GM21360 (cell line): ENCODE results near the gene FBXW10B.
"Not testable (repeated sequence)": the region's sequence is repeated elsewhere in the genome, so short reads cannot be mapped to it uniquely, and the experiment has no call there.

Experiments
- ATAC-seq: cut with Tn5 transposase; IDR thresholded peaks from one replicate; pipeline ENCODE4 v1.9.1; 2021; ENCODE audit warnings: mild to moderate bottlenecking, moderate library complexity; ENCODE audit not compliant: unreplicated experiment

Gene FBXW10B, protein sequence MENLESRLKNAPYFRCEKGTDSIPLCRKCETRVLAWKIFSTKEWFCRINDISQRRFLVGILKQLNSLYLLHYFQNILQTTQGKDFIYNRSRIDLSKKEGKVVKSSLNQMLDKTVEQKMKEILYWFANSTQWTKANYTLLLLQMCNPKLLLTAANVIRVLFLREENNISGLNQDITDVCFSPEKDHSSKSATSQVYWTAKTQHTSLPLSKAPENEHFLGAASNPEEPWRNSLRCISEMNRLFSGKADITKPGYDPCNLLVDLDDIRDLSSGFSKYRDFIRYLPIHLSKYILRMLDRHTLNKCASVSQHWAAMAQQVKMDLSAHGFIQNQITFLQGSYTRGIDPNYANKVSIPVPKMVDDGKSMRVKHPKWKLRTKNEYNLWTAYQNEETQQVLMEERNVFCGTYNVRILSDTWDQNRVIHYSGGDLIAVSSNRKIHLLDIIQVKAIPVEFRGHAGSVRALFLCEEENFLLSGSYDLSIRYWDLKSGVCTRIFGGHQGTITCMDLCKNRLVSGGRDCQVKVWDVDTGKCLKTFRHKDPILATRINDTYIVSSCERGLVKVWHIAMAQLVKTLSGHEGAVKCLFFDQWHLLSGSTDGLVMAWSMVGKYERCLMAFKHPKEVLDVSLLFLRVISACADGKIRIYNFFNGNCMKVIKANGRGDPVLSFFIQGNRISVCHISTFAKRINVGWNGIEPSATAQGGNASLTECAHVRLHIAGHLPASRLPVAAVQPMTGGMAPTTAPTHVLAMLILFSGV

DNA sequence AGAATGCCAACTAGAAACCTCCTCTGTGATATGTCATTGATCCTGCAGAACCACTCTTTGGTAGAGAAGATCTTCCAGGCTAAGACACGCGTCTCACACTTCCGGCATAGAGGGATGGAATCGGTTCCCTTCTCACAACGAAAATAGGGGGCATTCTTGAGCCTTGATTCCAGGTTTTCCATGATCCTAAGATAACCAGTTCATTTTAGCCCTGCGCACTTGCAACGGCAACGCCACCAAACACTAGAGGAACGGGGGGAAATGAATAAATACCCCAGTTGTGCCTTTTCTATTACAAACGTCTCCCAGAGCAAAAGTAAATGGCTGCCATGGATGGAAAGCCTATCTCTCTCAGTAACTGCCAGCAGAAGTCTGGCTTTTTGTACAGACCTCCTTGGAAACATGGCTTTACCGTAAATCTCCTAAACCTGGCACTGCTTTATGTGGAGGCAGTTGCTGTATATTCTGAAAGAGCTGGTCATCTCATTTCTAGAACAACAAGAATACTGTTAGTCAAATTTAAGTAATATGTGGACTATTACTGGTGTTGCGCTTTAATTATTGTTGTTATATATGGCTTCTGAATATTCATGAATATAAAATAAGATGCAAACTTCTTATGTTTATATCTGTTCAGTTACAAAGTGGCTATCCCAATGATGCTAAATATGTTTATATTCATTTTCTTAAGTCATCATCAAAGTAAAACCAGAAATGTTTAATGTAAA lies at the start of gene FBXW10B:
TSS of gene FBXW10B (minus strand) at position 374 of the 728 bp plus-strand sequence. CDS start at position 182, 192 bp downstream.
- ATAC-seq = not testable (repeated sequence)

- no peak for ATAC-seq
Observed at GRCh38 chr17:15663691-15664090, 44.2 kb upstream of the FBXW10B start.

DNA sequence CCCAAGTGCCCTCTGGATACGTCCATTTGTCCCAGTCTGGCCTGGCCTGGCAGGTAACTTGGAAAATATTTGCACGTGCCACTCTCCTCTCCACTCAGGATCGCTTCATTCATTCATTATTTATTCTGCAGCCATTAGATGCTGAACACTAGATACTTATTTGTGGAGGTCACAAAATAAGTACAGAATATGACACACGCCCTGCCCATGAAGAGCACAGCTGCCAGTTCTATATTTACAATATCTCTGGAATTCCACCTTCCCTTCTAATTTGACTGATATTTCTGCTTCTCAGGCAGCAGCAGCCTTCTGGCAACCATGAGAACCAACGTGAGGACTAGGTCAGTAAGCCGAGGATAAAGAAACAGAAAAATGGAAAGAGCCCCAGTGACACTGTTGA lies 43.7 kb upstream of the FBXW10B start:
- ATAC-seq = no peak

DNA sequence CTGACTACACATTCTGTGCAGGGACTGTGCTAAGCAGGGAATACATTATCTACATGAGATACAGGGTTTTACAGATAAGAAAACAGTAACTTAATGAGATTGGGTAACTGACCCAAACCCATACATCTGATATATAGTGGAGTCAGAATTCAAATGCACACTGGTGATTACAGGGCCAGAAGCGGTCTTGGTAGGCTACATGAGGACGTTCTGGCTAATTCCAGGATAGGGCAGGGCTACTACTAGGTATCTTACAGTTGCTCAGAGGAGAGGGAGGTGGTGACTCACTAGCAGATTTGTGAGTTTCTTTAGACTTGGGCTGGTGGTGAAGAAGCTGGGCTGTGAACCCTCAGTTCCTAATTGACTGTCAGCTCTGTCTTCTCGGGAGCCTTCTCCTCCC lies 43.2 kb upstream of the FBXW10B start:
- no peak for ATAC-seq

- no peak for ATAC-seq
Observed at GRCh38 chr17:15660077-15660476, 40.6 kb upstream of the FBXW10B start.

GRCh38 chr17:15659663-15660062 lies 40.2 kb upstream of the FBXW10B start:
- ATAC-seq = no peak

- ATAC-seq = no peak
Observed at GRCh38 chr17:15659236-15659635, 39.7 kb upstream of the FBXW10B start.

DNA sequence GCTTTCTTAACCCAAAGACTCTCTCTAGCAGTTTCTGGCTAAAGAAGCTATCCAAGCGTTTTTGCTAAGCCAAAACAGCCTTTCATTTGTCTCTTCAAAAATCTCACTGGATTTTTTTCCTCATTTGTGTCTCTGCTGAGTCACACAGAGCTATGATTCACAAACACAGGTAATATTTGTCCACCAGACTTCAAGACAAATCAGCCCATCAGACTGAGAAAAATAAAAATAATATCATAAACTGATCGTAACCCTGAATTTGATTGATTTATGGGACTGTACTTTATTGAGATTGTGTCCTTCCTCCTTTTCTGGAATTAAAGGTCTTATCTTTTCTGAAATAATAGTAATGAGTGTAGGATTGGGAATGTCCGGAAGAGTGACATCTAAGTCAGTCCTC lies 38.8 kb upstream of the FBXW10B start:
- ATAC-seq = no peak

DNA sequence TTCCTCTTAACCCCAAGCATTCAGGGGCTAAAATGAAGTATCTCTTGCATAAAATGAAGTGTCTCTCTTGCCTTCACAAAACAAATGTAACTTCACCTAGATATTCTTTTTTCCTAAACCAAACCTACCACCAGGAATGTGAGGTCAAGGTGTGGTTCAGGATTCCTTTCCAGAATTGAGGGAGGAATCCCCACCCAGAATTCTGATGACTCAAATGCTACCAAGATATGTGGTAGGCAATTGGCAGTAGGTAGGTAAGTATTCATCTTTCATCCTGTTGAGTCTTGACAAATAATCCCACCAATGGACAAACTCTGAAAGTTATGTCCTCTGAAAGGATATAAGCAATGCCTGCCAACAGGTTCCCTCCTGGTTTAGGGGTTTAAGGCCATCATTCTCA lies 38.4 kb upstream of the FBXW10B start:
- no peak for ATAC-seq

GRCh38 chr17:15654886-15655561 lies 35.5 kb upstream of the FBXW10B start:
- ATAC-seq = no peak

GRCh38 chr17:15654401-15654800 lies 34.9 kb upstream of the FBXW10B start:
- not testable (repeated sequence) for ATAC-seq

DNA sequence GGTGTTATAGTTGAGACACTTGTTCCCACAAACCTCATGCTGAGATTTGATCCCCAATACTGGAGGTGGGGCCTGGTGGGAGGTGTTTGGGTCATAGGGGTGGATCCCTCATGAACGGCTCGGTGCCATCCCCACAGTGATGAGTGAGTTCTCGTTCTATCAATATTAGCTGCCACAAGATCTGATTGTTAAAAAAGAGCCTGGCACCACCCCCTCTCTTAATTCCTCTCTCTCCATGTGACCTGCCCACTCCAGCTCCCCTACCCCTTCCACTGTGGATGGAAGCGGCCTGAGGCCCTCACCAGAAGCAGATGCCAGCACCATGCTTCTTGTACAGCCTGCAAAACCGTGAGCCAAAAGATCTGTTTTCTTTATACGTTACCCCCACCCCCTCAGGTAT lies 33.5 kb upstream of the FBXW10B start:
- ATAC-seq = no peak

GRCh38 chr17:15651583-15652110 lies 32.1 kb upstream of the FBXW10B start:
- ATAC-seq = peak; percentile 86

- no peak for ATAC-seq
Observed at GRCh38 chr17:15650741-15651582, 31.5 kb upstream of the FBXW10B start.

DNA sequence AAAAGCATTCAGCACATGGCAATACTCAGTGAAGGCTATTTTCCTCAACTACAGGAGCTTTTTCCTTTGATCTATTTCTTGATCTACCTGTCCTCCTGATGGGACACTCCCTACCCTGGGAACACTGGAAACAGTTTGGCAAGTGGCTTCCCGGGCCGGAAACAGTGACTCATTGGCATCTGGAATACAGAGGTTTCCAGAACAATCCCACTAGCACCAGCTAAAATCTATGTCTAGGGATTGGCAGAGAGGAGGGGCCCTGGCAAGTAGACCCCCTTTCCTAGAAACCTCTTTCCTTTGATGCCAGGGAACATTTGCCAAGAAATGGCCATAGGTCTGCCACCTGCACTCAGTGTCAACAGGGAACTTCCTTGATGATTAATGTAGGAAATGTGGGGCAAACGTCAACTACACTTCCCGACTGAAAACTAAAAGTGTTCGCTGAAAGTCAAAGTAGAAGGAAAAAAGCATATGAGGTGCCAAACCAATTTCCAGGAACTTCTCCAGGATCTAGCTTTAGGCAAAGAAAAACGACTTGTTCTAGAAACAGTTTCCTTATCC lies 30.4 kb upstream of the FBXW10B start:
- no peak for ATAC-seq

DNA sequence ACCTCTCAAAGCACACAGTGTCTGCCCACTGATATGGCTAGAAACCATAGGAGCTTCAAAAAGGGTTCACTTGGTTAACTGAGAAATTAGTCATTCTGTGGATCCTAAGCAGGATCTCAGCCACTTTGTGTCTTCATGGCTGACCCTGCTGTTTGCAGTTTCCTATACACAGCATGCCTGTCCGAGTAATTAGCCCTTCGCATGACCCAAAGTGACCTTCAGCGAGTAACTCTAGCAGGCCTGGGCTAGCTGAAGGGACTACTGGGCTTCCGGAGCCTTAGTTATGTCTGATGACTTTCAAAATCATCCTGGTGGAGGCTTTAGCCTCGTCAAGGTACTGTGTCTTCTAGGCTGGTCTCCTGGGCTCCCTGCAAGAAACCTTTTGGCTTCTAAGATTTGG lies 28.9 kb upstream of the FBXW10B start:
- no peak for ATAC-seq

DNA sequence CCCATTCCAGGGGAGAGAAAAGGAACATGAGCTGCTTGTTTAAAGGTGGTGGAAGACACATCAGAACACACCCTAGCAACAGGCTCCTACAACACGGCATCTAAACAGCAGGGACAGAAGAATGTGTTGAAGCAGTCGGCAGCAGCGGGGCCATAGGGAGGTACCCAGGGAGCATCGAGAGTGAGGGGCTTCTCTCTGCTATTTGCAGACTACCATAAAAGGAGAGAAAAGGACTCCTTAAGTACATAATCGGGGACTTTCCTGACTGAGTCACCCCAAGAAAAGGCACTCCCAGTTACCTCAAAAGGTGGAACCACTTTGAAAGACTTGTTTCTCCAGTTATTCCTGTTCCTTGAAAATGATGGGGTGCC lies 26.4 kb upstream of the FBXW10B start:
- not testable (repeated sequence) for ATAC-seq

GRCh38 chr17:15645099-15645941 lies 25.8 kb upstream of the FBXW10B start:
- ATAC-seq = not testable (repeated sequence)
